Natural killer cell (primary cell): ENCODE results near the gene POLA1. TPM values are rescaled to one million over a fixed set of nuclear protein-coding genes. Genes with fewer than 3 reads are reported as not detected.

Experiments
- ATAC-seq, 3 donors: fragments of 150-1000 bp in 2 of 3; fragments of 200-7000 bp in 1 of 3; cut with Tn5 transposase; 1 replicate in 1 of 3; 2 replicates in 2 of 3; pipeline ENCODE4 v1.10.0; 2021; ENCODE audit warnings: mild to moderate bottlenecking in 2 of 3, moderate library complexity in 2 of 3
- DNase-seq, 2 donors: peaks; one replicate each; pipeline versions ENCODE4 v3.0.0 to v3.0.0-alpha.2; 2013 to 2021; ENCODE audit warnings: mixed read lengths in 1 of 2
- H3K27ac ChIP-seq: one replicate; pipeline ENCODE4 v1.5.1; 2013; ENCODE audit warnings: mild to moderate bottlenecking, low read length
- H3K27me3 ChIP-seq: one replicate; pipeline ENCODE4 v1.6.1; 2013; ENCODE audit warnings: low read length; ENCODE audit not compliant: control insufficient read depth, insufficient read depth
- H3K36me3 ChIP-seq: one replicate; pipeline ENCODE4 v1.6.1; 2013; ENCODE audit warnings: low read length; ENCODE audit not compliant: control insufficient read depth, insufficient read depth
- H3K4me1 ChIP-seq: one replicate; pipeline ENCODE4 v1.6.1; 2013; ENCODE audit warnings: low read length; ENCODE audit not compliant: control insufficient read depth, insufficient read depth
- H3K4me3 ChIP-seq: one replicate; pipeline ENCODE4 v1.5.1; 2013; ENCODE audit warnings: low read length
- H3K9me3 ChIP-seq: one replicate; pipeline ENCODE4 v1.6.1; 2013; ENCODE audit warnings: low read length; ENCODE audit not compliant: control insufficient read depth, insufficient read depth
- H3K27ac Mint-ChIP-seq, 2 donors: one replicate each; pipeline ENCODE4 v1.8.0; 2022; ENCODE audit warnings: mild to moderate bottlenecking in 2 of 2, mixed read lengths in 2 of 2, moderate library complexity in 1 of 2
- H3K27me3 Mint-ChIP-seq, 2 donors: one replicate each; pipeline ENCODE4 v1.8.0; 2022; ENCODE audit warnings: low read depth in 2 of 2, mixed read lengths in 2 of 2
- H3K36me3 Mint-ChIP-seq: one replicate; pipeline ENCODE4 v1.8.0; 2022; ENCODE audit warnings: mixed read lengths
- H3K4me1 Mint-ChIP-seq, 2 donors: one replicate each; pipeline ENCODE4 v1.8.0; 2022; ENCODE audit warnings: mixed read lengths in 2 of 2
- H3K4me3 Mint-ChIP-seq: one replicate; pipeline ENCODE4 v1.8.0; 2022; ENCODE audit warnings: mild to moderate bottlenecking, moderate library complexity, mixed read lengths
- H3K9me3 Mint-ChIP-seq, 2 donors: one replicate each; pipeline ENCODE4 v1.8.0; 2022; ENCODE audit warnings: mixed read lengths in 2 of 2
- WGBS: methylation state at CpG from one replicate; pipeline ENCODE4 v1.1.7; 2013; ENCODE audit warnings: missing lambda C conversion rate; ENCODE audit not compliant: insufficient coverage; 5-methylcytosine and 5-hydroxymethylcytosine counted together
- intact Hi-C: fragments of 100-400 bp; cut with micrococcal nuclease; formaldehyde crosslinking; loops from one replicate; pipeline ENCODE4 v1.14.2; 2022
- total RNA-seq, 4 donors: library from RNA; stranded (reverse); fragments of 120-200 nt in 1 of 4; gene quantifications; one replicate each; pipeline versions ENCODE4 v1.2.3 to v1.2.4, GENCODE V29; 2013 to 2022
- TF ChIP-seq, protein P1 (sequence below): fragments of 200-600 bp; IDR thresholded peaks from one replicate; pipeline ENCODE4 v1.8.0; 2022; ENCODE audit warnings: antibody characterized with exemption

The POLA1 gene
- total RNA-seq, 3 donors from 2014 or later (not counting 1 experiment from before 2014, with no cell fraction given), result 11.1 to 12.6 (median 11.3) TPM

DNA sequence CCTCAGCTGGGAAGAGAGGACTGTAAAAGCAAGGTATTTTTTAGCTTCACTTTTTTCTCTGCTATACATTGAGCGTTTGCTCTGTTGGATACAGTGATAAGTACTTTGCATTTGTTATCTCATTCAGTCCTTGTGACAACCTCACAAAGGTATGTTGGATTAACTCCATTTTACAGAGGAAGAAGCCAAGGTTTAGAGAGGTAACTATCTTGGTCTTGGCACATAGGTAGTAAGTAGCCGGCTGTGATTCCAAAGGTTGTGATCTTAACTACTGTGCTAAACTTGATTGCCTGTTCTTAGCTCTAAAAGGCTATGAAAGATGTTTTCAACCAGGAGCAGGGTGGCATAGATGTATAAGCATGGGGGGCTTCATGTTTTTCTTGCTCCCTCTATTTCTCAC, 134.4 kb downstream of the POLA1 start:
- Mint-ChIP-seq H3K27ac (no peak overlapping the region), H3K27me3 (no peaks in the 10 kb centered on the region), H3K9me3 (no peaks in the 10 kb centered on the region), H3K36me3 (peaks cover 10% of the 10 kb centered on the region), H3K4me3 (no peak overlapping the region), H3K4me1 (peaks cover 0 to 5% of the 10 kb centered on the region in 2 donors)
- Histone ChIP-seq H3K27ac (no peak overlapping the region), H3K36me3 (no peaks in the 10 kb centered on the region), H3K4me1 (no peaks in the 10 kb centered on the region), H3K4me3 (no peak overlapping the region), H3K27me3 (no peaks in the 10 kb centered on the region), H3K9me3 (no peaks in the 10 kb centered on the region)
- TF ChIP-seq, protein P1, sequence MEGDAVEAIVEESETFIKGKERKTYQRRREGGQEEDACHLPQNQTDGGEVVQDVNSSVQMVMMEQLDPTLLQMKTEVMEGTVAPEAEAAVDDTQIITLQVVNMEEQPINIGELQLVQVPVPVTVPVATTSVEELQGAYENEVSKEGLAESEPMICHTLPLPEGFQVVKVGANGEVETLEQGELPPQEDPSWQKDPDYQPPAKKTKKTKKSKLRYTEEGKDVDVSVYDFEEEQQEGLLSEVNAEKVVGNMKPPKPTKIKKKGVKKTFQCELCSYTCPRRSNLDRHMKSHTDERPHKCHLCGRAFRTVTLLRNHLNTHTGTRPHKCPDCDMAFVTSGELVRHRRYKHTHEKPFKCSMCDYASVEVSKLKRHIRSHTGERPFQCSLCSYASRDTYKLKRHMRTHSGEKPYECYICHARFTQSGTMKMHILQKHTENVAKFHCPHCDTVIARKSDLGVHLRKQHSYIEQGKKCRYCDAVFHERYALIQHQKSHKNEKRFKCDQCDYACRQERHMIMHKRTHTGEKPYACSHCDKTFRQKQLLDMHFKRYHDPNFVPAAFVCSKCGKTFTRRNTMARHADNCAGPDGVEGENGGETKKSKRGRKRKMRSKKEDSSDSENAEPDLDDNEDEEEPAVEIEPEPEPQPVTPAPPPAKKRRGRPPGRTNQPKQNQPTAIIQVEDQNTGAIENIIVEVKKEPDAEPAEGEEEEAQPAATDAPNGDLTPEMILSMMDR, result no peak
- DNase-seq (no peak), ATAC-seq (no peak)
- intact Hi-C loops, result no loop called here
- no CpG with 5 or more reads among the region's 2 CpGs for WGBS

DNA sequence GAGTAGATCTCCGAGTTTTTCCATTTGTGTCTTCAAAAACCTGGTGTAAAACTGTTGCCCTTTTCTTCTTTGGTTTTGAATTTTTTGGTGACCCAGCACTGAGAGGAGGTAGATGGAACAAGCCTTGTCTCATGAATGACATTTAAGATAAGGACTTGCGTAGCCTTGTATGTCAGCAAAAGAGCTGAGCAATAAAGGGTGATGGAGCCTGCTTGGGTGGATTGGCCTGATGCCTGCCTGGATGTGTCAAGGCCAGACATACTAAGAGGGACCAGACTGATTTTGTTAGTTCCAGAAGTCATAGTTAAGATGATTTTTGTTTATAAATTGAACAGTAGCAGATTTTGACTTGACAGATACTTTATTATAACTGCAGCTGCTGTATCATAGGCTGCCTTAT, 134.9 kb downstream of the POLA1 start:
- TF ChIP-seq, protein P1, result no peak
- Histone ChIP-seq H3K4me1 (no peaks in the 10 kb centered on the region), H3K4me3 (no peak overlapping the region), H3K27me3 (no peaks in the 10 kb centered on the region), H3K36me3 (no peaks in the 10 kb centered on the region), H3K27ac (no peak overlapping the region), H3K9me3 (no peaks in the 10 kb centered on the region)
- Mint-ChIP-seq H3K27ac (no peak overlapping the region), H3K4me3 (no peak overlapping the region), H3K27me3 (no peaks in the 10 kb centered on the region), H3K36me3 (peaks cover 10% of the 10 kb centered on the region), H3K9me3 (no peaks in the 10 kb centered on the region), H3K4me1 (peaks cover 0 to 5% of the 10 kb centered on the region in 2 donors)
- DNase-seq (no peak), ATAC-seq (no peak)
- WGBS, result 97% methylated on average over 2 of the region's 2 CpGs
- intact Hi-C loops, result no loop called here

DNA sequence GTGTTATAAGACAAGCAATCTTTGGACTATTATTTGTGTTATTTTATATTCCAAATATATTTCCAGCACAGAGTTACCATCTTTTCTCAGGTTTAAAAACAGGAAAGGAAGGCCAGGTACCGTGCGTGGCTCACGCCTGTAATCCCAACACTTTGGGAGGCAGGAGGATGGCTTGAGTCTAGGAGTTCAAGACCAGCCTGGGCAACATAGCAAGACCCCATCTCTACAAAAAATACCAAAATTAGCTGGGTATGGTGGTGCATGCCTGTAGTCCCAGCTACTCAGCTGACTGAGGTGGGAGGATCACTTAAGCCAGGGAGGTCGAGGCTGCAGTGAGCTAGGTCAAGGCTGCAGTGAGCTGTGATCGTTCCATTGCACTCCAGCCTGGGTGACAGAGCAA, 140.0 kb downstream of the POLA1 start:
- no peak overlapping the region for H3K4me3 ChIP-seq
- no peaks in the 10 kb centered on the region for H3K4me1 ChIP-seq
- intact Hi-C loops, result loop anchor here (10.0 kb wide), 1 partner anchor 191 kb away; no protein-coding TSS in a partner anchor
- Mint-ChIP-seq H3K36me3 (no peaks in the 10 kb centered on the region), H3K4me3 (no peak overlapping the region), H3K9me3 (no peaks in the 10 kb centered on the region), H3K27me3 (no peaks in the 10 kb centered on the region), H3K4me1 (peaks cover 0 to 5% of the 10 kb centered on the region in 2 donors), H3K27ac (no peak overlapping the region)
- H3K27ac ChIP-seq, result no peak overlapping the region
- 96% methylated on average over 2 of the region's 5 CpGs for WGBS
- H3K27me3 ChIP-seq, result no peaks in the 10 kb centered on the region
- no peaks in the 10 kb centered on the region for H3K36me3 ChIP-seq
- ATAC-seq, result no peak
- TF ChIP-seq, protein P1, result no peak
- no peak for DNase-seq
- no peaks in the 10 kb centered on the region for H3K9me3 ChIP-seq

DNA sequence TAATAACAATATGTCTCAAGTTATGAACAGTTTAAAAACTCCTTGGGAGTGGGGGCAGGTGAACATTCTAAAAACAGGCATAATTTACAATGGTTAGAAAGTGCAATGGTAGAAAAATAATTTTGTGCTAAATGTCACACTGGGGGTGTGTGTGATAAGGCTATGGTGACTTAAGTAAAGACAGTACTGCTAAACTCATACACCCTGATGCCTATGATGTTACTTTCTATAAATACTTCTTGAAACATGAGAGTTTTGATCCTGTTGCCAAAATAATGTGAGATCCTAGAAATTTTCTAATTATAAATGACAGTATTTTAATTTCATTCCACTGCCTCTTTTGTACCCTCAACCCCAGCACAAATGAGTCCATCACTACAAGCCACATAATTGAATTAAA, 144.2 kb downstream of the POLA1 start:
- H3K27ac ChIP-seq, result no peak overlapping the region
- H3K4me3 ChIP-seq, result no peak overlapping the region
- no peaks in the 10 kb centered on the region for H3K4me1 ChIP-seq
- ATAC-seq, result no peak
- no peak overlapping the region for H3K27ac Mint-ChIP-seq
- TF ChIP-seq, protein P1, result no peak
- no peaks in the 10 kb centered on the region for H3K9me3 ChIP-seq
- intact Hi-C loops, result loop anchor here (10.0 kb wide), 1 partner anchor 187 kb away; no protein-coding TSS in a partner anchor
- no peaks in the 10 kb centered on the region for H3K27me3 Mint-ChIP-seq
- no peaks in the 10 kb centered on the region for H3K4me1 Mint-ChIP-seq
- H3K9me3 Mint-ChIP-seq, result no peaks in the 10 kb centered on the region
- no peak overlapping the region for H3K4me3 Mint-ChIP-seq
- no peak for DNase-seq
- H3K36me3 ChIP-seq, result no peaks in the 10 kb centered on the region
- no peaks in the 10 kb centered on the region for H3K36me3 Mint-ChIP-seq
- no peaks in the 10 kb centered on the region for H3K27me3 ChIP-seq
